Measurements from ENCODE around the gene PPP2R3C.
A peak's percentile ranks its signal among the peaks of the same experiment; 100 is the strongest.
"Not testable (repeated sequence)": the region's sequence is repeated elsewhere in the genome, so short reads cannot be mapped to it uniquely, and the experiment has no call there.

The PPP2R3C gene

GRCh38 chr14:35121887-35122695 is at the start of gene PPP2R3C, which contains the start of gene PRORP:
TSS of gene PPP2R3C (minus strand) at chr14:35121990. CDS start at chr14:35121959, 31 bp downstream.
TSS of gene PRORP (plus strand) at chr14:35122552. CDS start at chr14:35123246, 694 bp downstream.
- peak; percentile 83 for DNase-seq

GRCh38 chr14:35167496-35167895 is 45.7 kb upstream of the PPP2R3C start:
- no peak for DNase-seq

- DNase-seq, result no peak
Observed at GRCh38 chr14:35164849-35165248, 43.1 kb upstream of the PPP2R3C start.

- no peak for DNase-seq
Observed at GRCh38 chr14:35163384-35163783, 41.6 kb upstream of the PPP2R3C start.

- DNase-seq, result no peak
Observed at GRCh38 chr14:35161231-35161630, 39.4 kb upstream of the PPP2R3C start.

- no peak for DNase-seq
Observed at GRCh38 chr14:35159742-35160409, 38.1 kb upstream of the PPP2R3C start.

- DNase-seq, result no peak
Observed at GRCh38 chr14:35158951-35159653, 37.3 kb upstream of the PPP2R3C start.

- no peak for DNase-seq
Observed at GRCh38 chr14:35158491-35158890, 36.7 kb upstream of the PPP2R3C start.

GRCh38 chr14:35155962-35156361 is 34.2 kb upstream of the PPP2R3C start:
- no peak for DNase-seq

- no peak for DNase-seq
Observed at GRCh38 chr14:35154016-35154415, 32.2 kb upstream of the PPP2R3C start.

- DNase-seq, result not testable (repeated sequence)
Observed at GRCh38 chr14:35152531-35152930, 30.7 kb upstream of the PPP2R3C start.

GRCh38 chr14:35149239-35149638 is 27.4 kb upstream of the PPP2R3C start:
- DNase-seq, result no peak

GRCh38 chr14:35147711-35148110 is 25.9 kb upstream of the PPP2R3C start:
- DNase-seq, result no peak

- no peak for DNase-seq
Observed at GRCh38 chr14:35147186-35147585, 25.4 kb upstream of the PPP2R3C start.

- no peak for DNase-seq
Observed at GRCh38 chr14:35146711-35147149, 24.9 kb upstream of the PPP2R3C start.

GRCh38 chr14:35144029-35144428 is 22.2 kb upstream of the PPP2R3C start:
- no peak for DNase-seq

GRCh38 chr14:35140718-35141581 is 19.2 kb upstream of the PPP2R3C start:
- no peak for DNase-seq

- no peak for DNase-seq
Observed at GRCh38 chr14:35138585-35138984, 16.8 kb upstream of the PPP2R3C start.

GRCh38 chr14:35134329-35135123 is 12.7 kb upstream of the PPP2R3C start:
- DNase-seq, result no peak

- DNase-seq, result no peak
Observed at GRCh38 chr14:35133542-35134328, 11.9 kb upstream of the PPP2R3C start.

- DNase-seq, result no peak
Observed at GRCh38 chr14:35124127-35124526, 2.3 kb upstream of the PPP2R3C start.

Data from activated CD4-positive, alpha-beta T cell treated with anti-CD3 and anti-CD28 coated beads for 1 hour (primary cell).